Measurements from ENCODE around the gene TBX5.

- TF ChIP-seq NFE2L2 (IDR thresholded peaks at IDR 0.05; ENCODE audit: low read depth, low read length) (no peak), CTCF (conservative IDR thresholded peaks at IDR 0.05; ENCODE audit: low read depth, low read length) (no peak), RAD21 (IDR thresholded peaks at IDR 0.05; ENCODE audit: low read length) (no peak)
Observed at GRCh38 chr12:114319422-114319821, 86.5 kb downstream of the TBX5 start.
